HepG2 (cell line): ENCODE results near the gene IQCK. TPM values are rescaled to one million over a fixed set of nuclear protein-coding genes. Genes with fewer than 3 reads are reported as not detected.
A peak's percentile ranks its signal among the peaks of the same experiment; 100 is the strongest.

Experiments used
- ATAD3A ChIP-seq: sonication (generic); formaldehyde crosslinking; IDR thresholded peaks from 2 replicates; pipeline ENCODE4 v1.4.0; 2020; ENCODE audit warnings: missing genetic modification reagents
- CC2D1A ChIP-seq: sonication (generic); formaldehyde crosslinking; IDR thresholded peaks from 2 replicates; pipeline ENCODE4 v1.8.1; 2023; ENCODE audit warnings: mild to moderate bottlenecking, missing genetic modification reagents
- CENPX ChIP-seq: sonication (generic); formaldehyde crosslinking; IDR thresholded peaks from 2 replicates; pipeline ENCODE4 v1.9.0; 2021; ENCODE audit warnings: mild to moderate bottlenecking, missing genetic modification reagents, moderate library complexity
- HOXA7 ChIP-seq: sonication (generic); formaldehyde crosslinking; IDR thresholded peaks from 2 replicates; pipeline ENCODE4 v1.8.1; 2022; ENCODE audit warnings: mild to moderate bottlenecking, missing genetic modification reagents, moderate library complexity
- IRF2 ChIP-seq: IDR thresholded peaks from 2 replicates; pipeline ENCODE4 v1.6.1; 2018; ENCODE audit warnings: missing genetic modification reagents, missing compliant biosample characterization
- ISX ChIP-seq: sonication (generic); formaldehyde crosslinking; conservative IDR thresholded peaks from 2 replicates; pipeline ENCODE4 v1.5.0; 2020; ENCODE audit warnings: missing genetic modification reagents
- MAF1 ChIP-seq: sonication (generic); formaldehyde crosslinking; IDR thresholded peaks from 2 replicates; pipeline ENCODE4 v1.5.0; 2020; ENCODE audit warnings: missing genetic modification reagents, borderline replicate concordance
- MXD4 ChIP-seq: IDR thresholded peaks from 2 replicates; pipeline ENCODE4 v1.6.1; 2016; ENCODE audit warnings: mild to moderate bottlenecking, missing biosample characterization, missing genetic modification reagents
- NFYC ChIP-seq: IDR thresholded peaks from 2 replicates; pipeline ENCODE4 v1.6.1; 2016; ENCODE audit warnings: missing genetic modification reagents, missing compliant biosample characterization
- SRY ChIP-seq: sonication (generic); formaldehyde crosslinking; IDR thresholded peaks from 2 replicates; pipeline ENCODE4 v1.8.0; 2022; ENCODE audit warnings: mild to moderate bottlenecking, missing genetic modification reagents
- TEAD2 ChIP-seq: sonication (generic); formaldehyde crosslinking; IDR thresholded peaks from 2 replicates; pipeline ENCODE4 v1.9.0; 2021; ENCODE audit warnings: missing genetic modification reagents
- ZNF101 ChIP-seq: sonication (generic); formaldehyde crosslinking; IDR thresholded peaks from 2 replicates; pipeline ENCODE4 v1.4.0; 2020; ENCODE audit warnings: mild to moderate bottlenecking, low read depth, missing genetic modification reagents, borderline replicate concordance
- ZNF670 ChIP-seq: sonication (generic); formaldehyde crosslinking; IDR thresholded peaks from 2 replicates; pipeline ENCODE4 v1.8.0; 2022; ENCODE audit warnings: mild to moderate bottlenecking, missing genetic modification reagents, borderline replicate concordance
- ZNF749 ChIP-seq: sonication (generic); formaldehyde crosslinking; IDR thresholded peaks from 2 replicates; pipeline ENCODE4 v1.8.0; 2022; ENCODE audit warnings: mild to moderate bottlenecking, missing genetic modification reagents, moderate library complexity, borderline replicate concordance
- polyA plus RNA-seq, 8 experiments: library from polyadenylated mRNA; depleted of rRNA in 3 of 8; stranded (reverse) in 7 of 8; unstranded in 1 of 8; fragments of >200 nt; fragmentation: Illumina TruSeq in 4 of 8; extraction: Trizol in 4 of 8; gene quantifications; 2 replicates each; pipeline versions ENCODE4 v1.2.1 to v1.2.3, GENCODE V29; 2011 to 2016; ENCODE audit warnings: low read depth in 4 of 8, missing spikeins in 1 of 8, mixed read lengths in 1 of 8; ENCODE audit not compliant: insufficient read depth in 1 of 8
- total RNA-seq, 5 experiments: library from RNA; depleted of rRNA; stranded (reverse); fragments of >200 nt; fragmentation: Illumina TruSeq; extraction: Trizol; gene quantifications; 2 replicates each; pipeline ENCODE4 v1.2.3, GENCODE V29; 2016; ENCODE audit warnings: low read depth in 1 of 5
- TF ChIP-seq, protein P1 (sequence below): IDR thresholded peaks from 2 replicates; pipeline ENCODE4 v1.6.1; 2016; ENCODE audit warnings: control low read depth
- TF ChIP-seq, protein P2 (sequence below), 2 experiments: fragments of 450-650 bp in 1 of 2; sonication (generic) in 1 of 2; formaldehyde crosslinking in 1 of 2; IDR thresholded peaks; 2 replicates each; pipeline versions ENCODE4 v1.6.1 to v1.8.0; 2016 to 2022; ENCODE audit warnings: antibody characterized with exemption in 1 of 2, mild to moderate bottlenecking in 1 of 2, missing genetic modification reagents in 1 of 2
- TF ChIP-seq, protein P3 (sequence below): IDR thresholded peaks from 2 replicates; pipeline ENCODE4 v1.6.1; 2016; ENCODE audit warnings: missing compliant biosample characterization, missing genetic modification reagents, borderline replicate concordance
- TF ChIP-seq, protein P4 (sequence below): sonication (generic); formaldehyde crosslinking; IDR thresholded peaks from 2 replicates; pipeline ENCODE4 v1.5.0; 2020; ENCODE audit warnings: missing genetic modification reagents

IQCK gene
- total and polyA plus RNA-seq, 2 of the 13 experiments (the other 11 are each of a cell fraction or from before 2014, with no cell fraction given) = 5.1 to 7.3 TPM

DNA sequence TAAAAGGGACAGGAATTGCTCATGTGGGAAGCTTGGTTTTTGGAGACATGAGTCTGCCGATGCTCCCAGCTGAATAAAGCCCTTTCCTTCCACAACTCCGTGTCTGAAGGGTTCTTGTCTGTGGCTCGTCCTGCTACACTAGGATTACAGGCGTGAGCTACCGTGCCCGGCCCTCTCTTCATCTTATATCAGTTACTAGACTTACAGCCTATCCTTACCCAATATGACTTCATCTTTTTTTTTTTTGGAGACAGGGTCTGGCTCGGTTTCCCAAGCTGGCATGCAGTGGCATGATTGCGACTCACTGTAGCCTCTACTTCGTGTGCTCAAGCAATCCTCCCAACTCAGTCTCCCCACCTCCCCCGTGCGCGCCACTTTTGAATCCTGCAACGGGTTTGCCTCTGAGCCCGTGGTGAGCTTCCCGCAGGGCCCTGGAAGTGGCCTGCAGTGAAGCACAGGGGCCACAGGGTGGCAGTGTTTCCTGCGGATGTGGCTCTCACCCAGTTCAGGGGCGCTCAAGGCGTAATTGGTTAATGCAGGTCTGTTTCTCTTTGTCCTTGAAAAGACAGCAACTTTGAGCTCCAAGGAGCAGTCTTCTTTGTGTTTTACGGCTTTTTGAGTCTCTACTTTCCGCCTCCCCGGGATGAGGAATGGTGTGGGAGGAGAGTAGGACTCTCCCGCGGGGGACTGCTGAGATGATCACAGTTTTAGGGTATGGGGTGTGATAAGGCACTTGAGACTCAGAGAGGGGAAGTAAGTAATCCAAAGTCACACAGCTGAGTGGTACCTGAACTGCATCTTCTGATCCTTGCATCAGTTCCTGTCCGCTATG is 189.3 kb downstream of the IQCK start (continued):
- TF ChIP-seq MXD4 (CRISPR knock-in tag) = no peak
- no peak for TF ChIP-seq TEAD2 (CRISPR knock-in tag)
- TF ChIP-seq ISX = no peak
- no peak for TF ChIP-seq ZNF101
- no peak for TF ChIP-seq ZNF749 (CRISPR knock-in tag)
- TF ChIP-seq, protein P1, sequence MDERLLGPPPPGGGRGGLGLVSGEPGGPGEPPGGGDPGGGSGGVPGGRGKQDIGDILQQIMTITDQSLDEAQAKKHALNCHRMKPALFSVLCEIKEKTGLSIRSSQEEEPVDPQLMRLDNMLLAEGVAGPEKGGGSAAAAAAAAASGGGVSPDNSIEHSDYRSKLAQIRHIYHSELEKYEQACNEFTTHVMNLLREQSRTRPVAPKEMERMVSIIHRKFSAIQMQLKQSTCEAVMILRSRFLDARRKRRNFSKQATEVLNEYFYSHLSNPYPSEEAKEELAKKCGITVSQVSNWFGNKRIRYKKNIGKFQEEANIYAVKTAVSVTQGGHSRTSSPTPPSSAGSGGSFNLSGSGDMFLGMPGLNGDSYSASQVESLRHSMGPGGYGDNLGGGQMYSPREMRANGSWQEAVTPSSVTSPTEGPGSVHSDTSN (CRISPR knock-in tag) = no peak
- TF ChIP-seq NFYC (CRISPR knock-in tag) = no peak
- TF ChIP-seq, protein P2, sequence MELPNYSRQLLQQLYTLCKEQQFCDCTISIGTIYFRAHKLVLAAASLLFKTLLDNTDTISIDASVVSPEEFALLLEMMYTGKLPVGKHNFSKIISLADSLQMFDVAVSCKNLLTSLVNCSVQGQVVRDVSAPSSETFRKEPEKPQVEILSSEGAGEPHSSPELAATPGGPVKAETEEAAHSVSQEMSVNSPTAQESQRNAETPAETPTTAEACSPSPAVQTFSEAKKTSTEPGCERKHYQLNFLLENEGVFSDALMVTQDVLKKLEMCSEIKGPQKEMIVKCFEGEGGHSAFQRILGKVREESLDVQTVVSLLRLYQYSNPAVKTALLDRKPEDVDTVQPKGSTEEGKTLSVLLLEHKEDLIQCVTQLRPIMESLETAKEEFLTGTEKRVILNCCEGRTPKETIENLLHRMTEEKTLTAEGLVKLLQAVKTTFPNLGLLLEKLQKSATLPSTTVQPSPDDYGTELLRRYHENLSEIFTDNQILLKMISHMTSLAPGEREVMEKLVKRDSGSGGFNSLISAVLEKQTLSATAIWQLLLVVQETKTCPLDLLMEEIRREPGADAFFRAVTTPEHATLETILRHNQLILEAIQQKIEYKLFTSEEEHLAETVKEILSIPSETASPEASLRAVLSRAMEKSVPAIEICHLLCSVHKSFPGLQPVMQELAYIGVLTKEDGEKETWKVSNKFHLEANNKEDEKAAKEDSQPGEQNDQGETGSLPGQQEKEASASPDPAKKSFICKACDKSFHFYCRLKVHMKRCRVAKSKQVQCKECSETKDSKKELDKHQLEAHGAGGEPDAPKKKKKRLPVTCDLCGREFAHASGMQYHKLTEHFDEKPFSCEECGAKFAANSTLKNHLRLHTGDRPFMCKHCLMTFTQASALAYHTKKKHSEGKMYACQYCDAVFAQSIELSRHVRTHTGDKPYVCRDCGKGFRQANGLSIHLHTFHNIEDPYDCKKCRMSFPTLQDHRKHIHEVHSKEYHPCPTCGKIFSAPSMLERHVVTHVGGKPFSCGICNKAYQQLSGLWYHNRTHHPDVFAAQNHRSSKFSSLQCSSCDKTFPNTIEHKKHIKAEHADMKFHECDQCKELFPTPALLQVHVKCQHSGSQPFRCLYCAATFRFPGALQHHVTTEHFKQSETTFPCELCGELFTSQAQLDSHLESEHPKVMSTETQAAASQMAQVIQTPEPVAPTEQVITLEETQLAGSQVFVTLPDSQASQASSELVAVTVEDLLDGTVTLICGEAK (IDR thresholded peaks at IDR 0.05) = no peak
- TF ChIP-seq, protein P2 (CRISPR knock-in tag; IDR thresholded peaks at IDR 0.05) = no peak
- TF ChIP-seq, protein P3, sequence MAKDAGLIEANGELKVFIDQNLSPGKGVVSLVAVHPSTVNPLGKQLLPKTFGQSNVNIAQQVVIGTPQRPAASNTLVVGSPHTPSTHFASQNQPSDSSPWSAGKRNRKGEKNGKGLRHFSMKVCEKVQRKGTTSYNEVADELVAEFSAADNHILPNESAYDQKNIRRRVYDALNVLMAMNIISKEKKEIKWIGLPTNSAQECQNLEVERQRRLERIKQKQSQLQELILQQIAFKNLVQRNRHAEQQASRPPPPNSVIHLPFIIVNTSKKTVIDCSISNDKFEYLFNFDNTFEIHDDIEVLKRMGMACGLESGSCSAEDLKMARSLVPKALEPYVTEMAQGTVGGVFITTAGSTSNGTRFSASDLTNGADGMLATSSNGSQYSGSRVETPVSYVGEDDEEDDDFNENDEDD (CRISPR knock-in tag) = peak; percentile 56; the same call in 1 of the 2 replicates
- no peak for TF ChIP-seq CC2D1A
- TF ChIP-seq, protein P4, sequence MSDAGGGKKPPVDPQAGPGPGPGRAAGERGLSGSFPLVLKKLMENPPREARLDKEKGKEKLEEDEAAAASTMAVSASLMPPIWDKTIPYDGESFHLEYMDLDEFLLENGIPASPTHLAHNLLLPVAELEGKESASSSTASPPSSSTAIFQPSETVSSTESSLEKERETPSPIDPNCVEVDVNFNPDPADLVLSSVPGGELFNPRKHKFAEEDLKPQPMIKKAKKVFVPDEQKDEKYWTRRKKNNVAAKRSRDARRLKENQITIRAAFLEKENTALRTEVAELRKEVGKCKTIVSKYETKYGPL (CRISPR knock-in tag) = no peak
- TF ChIP-seq HOXA7 = no peak
- no peak for TF ChIP-seq CENPX (CRISPR knock-in tag)
- no peak for TF ChIP-seq ATAD3A
- no peak for TF ChIP-seq SRY (CRISPR knock-in tag)
- TF ChIP-seq MAF1 (CRISPR knock-in tag) = no peak
- peak; percentile 65; the same call in 1 of the 2 replicates for TF ChIP-seq IRF2 (CRISPR knock-in tag)
- TF ChIP-seq ZNF670 (CRISPR knock-in tag) = no peak
